GM12892 (cell line): Measurements from ENCODE around the gene SPC24. TPM values are rescaled to one million over a fixed set of nuclear protein-coding genes. Genes with fewer than 3 reads are reported as not detected.

ENCODE experiments used
- DNase-seq: peaks from one replicate; pipeline ENCODE4 v3.0.0; 2011; ENCODE audit not compliant: insufficient read length
- FAIRE-seq: peaks from 2 replicates; lab custom pipeline; 2011; peaks lifted over from hg19 to GRCh38; lab: Jason Lieb, UNC
- POLR2A ChIP-seq: IDR thresholded peaks from 2 replicates; pipeline ENCODE4 v1.6.1; 2011; ENCODE audit warnings: low read depth, low read length, control low read depth
- POLR2AphosphoS5 ChIP-seq: IDR thresholded peaks from 2 replicates; pipeline ENCODE4 v1.6.1; 2011; ENCODE audit warnings: low read depth, low read length, control low read depth
- TAF1 ChIP-seq: IDR thresholded peaks from 2 replicates; pipeline ENCODE4 v1.6.1; 2011; ENCODE audit warnings: low read depth, mild to moderate bottlenecking, control low read depth, low read length, borderline replicate concordance
- polyA plus RNA-seq: library from polyadenylated mRNA; unstranded; fragments of >200 nt; gene quantifications from one replicate; pipeline ENCODE4 v1.2.1, GENCODE V29; 2012; ENCODE audit warnings: missing spikeins, inconsistent platforms; ENCODE audit not compliant: missing spikeins

The SPC24 gene, protein sequence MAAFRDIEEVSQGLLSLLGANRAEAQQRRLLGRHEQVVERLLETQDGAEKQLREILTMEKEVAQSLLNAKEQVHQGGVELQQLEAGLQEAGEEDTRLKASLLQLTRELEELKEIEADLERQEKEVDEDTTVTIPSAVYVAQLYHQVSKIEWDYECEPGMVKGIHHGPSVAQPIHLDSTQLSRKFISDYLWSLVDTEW
- 20.6 TPM for polyA plus RNA-seq

DNA sequence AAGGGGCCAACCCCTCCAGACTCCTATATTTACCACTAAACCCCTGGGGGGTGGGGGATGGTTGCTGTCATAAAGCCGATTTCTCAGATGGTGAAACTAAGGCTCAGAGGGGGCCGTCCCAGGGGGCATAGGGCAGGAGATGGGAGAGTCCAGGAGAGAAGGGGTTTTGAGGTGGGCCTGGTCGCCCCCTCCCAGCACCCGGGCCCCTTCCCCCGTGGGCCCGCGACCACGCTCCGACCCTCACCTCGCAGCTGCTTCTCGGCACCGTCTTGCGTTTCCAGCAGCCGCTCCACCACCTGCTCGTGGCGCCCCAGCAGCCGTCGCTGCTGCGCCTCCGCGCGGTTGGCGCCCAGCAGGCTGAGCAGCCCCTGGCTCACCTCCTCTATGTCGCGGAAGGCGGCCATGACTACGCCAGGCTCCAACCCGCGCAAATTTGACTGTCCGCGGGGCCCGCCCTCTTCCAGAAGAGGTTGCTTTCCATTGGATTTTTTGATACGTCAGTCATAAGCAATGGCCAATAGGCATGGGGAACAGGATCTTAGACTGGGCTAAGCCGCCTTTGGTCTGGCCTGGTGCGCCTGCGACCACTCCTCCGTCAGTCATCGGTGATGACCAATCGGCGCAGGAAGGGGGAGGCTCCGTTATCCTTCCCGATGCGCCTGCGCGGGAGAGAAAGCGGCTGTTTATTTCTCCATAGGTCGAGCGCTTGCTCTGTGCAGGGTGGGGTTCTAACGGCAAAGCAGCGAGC is at the start of gene SPC24:
Gene SPC24, minus strand, starts transcription at position 410 of the 748 bp plus-strand sequence. Its CDS starts 6 bp downstream, at position 404.
- peak; percentile 85 for TF ChIP-seq TAF1
- peak; percentile 84 for TF ChIP-seq POLR2A
- TF ChIP-seq POLR2AphosphoS5: peak; percentile 81
- FAIRE-seq: peak; percentile 98
- peak; percentile 100 for DNase-seq

GRCh38 chr19:11204943-11205349 is 49.4 kb upstream of the SPC24 start:
- TF ChIP-seq POLR2A (no peak), POLR2AphosphoS5 (no peak), TAF1 (no peak)
- no peak for FAIRE-seq
- DNase-seq: no peak

DNA sequence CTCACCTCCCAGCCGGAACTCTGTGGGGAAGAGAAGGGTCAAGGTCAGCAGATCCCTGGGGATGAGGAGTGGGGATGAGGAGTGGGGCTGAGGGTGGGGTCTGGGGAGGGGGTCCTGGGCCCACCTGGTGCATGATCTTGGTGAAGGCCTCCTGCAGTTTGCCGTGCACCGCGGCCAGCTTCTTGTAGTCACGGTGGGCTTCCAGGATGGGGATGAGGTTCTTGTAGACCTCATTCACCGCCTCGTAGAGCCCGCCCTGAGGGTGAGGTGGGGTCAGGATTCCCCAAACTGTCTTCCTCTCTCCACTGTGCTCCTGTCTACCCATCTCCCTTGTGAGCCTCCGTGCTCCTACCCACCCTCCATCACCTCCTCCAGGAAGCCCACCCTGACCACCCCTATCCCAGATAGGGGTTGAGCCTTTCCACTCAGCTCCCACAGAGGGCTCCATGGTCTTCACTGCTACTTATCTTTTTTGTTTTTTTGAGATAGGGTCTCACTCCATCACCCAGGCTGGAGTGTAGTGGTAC is 48.6 kb upstream of the SPC24 start:
- no peak for TF ChIP-seq POLR2A
- no peak for TF ChIP-seq POLR2AphosphoS5
- no peak for TF ChIP-seq TAF1
- no peak for DNase-seq
- FAIRE-seq: peak; percentile 24

GRCh38 chr19:11203194-11204075 is 47.9 kb upstream of the SPC24 start:
- TF ChIP-seq POLR2AphosphoS5 (no peak), POLR2A (no peak), TAF1 (no peak)
- DNase-seq (peak; percentile 70), FAIRE-seq (peak; percentile 70)

DNA sequence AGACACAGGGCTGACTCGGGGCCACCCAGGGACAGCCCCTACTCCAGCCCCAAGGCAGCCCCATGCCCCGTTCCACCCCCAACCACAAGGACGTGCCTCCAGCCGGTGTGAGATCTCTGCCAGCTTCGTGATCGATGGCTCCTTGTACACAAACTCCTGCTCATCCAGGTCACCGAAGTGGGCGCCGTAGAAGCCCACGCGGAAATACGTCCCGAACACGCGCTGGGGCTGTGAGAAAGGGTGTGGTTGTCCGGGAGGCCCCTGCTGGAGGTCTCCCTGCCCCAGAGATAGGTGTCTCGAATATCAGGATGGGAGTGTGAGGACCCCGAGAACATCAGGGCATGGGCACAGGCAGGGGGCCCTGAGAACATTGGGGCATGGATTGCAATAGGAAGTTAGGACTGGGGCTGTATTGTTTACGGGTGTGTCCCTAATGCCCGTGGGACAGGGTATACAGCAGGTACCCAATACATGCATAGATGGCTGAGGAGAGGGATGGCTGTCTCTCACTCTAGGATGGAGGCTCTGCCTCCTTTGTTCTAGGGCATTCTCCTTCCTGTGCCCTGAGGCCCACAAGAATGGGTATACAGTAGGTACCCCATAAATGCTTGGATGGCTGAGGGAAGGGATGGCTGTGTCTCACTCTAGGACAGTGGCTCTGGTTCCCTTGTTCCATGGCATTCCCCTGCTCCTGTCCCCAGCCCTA is 47.1 kb upstream of the SPC24 start:
- TF ChIP-seq POLR2A: no peak
- no peak for TF ChIP-seq POLR2AphosphoS5
- TF ChIP-seq TAF1: no peak
- FAIRE-seq: no peak

DNA sequence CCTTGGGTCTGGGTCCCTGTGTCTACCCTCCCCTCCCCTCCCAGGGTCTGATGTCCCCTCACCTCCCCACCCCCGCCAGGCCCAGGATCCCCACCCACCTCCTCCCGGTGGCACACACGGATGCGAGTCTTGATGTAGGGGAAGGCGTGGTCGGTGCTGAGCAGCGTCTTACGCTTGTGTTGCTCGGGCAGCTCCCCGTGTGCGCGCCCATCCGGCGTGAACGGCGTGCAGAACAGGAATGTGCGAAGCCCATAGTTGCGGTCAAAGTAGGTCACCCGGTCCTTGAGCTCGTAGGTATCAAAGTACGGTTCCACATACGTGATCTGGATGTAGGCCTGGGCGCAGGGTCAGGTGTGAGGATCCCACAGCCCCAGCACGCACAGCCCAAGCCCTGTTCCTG is 46.2 kb upstream of the SPC24 start:
- TF ChIP-seq POLR2AphosphoS5 (no peak), TAF1 (no peak), POLR2A (no peak)
- no peak for DNase-seq
- no peak for FAIRE-seq

More for the DNA sequence above, 47.1 kb upstream of the SPC24 start:
- DNase-seq: no peak

DNA sequence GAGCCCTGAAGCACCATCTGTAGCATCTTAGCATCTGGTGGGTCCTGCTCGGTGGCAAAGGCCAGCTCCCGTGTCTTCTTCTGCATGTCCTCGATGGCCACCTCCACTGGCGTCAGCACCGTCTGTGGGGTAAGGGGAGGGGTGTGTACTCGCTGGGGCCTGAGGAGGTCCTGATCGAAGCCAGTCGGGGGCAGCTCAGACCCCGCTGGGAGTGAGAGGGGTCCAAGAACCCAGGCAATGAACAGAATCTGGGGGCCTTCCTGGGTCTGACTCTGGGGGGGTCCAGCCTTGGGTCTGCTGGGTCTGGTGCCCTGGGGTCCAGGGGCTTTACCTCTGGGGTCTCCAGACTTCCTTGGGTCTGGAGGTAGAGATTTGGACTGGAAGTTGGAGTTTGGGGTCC is 45.3 kb upstream of the SPC24 start:
- FAIRE-seq (no peak), DNase-seq (no peak)
- TF ChIP-seq TAF1 (no peak), POLR2AphosphoS5 (no peak), POLR2A (no peak)

DNA sequence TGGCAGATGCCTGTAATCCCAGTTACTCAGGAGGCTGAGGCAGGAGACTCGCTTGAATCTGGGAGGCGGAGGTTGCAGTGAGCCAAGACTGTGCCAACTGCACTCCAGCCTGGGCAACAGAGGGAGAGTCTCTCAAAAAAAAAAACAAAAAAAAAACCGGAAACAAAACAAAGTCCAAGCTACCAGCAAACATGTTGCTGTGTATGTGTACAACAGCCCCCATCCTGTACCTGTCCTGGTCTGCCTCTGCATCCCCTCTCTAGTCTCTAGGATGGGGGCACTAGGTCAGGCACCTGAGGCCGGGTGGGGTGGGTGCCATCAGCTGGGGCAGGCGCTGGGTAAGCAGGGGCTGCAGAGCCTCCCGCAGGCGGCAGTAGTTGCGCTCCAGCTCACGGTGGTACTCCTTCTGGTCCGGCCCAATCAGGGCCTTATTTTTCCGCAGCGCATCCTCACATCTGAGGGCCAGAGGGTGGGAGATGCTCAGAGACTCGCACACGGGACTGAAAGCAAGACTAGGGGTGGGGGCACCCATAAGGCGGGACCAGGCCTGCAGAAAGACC is 44.5 kb upstream of the SPC24 start:
- FAIRE-seq: no peak
- TF ChIP-seq TAF1 (no peak), POLR2A (no peak), POLR2AphosphoS5 (no peak)
- DNase-seq: no peak

DNA sequence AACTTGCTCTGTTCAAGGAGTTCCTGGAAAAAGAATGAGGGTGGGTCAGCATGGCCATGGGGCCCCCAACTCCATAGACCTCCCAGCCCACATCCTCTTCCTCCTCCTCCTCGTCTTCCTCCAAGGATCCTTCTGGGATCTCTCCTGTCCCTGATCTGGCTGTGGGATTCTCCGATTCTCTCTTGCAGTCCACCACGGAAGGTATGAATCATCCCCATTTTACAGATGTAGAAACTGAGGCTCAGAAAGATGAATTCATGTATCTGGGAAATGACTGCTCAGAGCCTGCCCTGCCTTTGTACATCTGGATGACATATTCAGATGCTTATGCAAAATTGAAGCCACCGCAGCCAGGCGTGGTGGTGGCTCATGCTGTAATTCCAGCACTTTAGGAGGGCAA is 43.9 kb upstream of the SPC24 start:
- FAIRE-seq: no peak
- no peak for DNase-seq
- TF ChIP-seq POLR2A (no peak), POLR2AphosphoS5 (no peak), TAF1 (no peak)

- TF ChIP-seq POLR2A (no peak), TAF1 (no peak), POLR2AphosphoS5 (no peak)
- no peak for DNase-seq
- FAIRE-seq: no peak
Observed at GRCh38 chr19:11198769-11199424, 43.3 kb upstream of the SPC24 start.

- no peak for DNase-seq
- TF ChIP-seq POLR2AphosphoS5 (no peak), TAF1 (no peak), POLR2A (no peak)
- no peak for FAIRE-seq
Observed at GRCh38 chr19:11198175-11198534, 42.6 kb upstream of the SPC24 start.
